H1 (cell line): ENCODE data around the gene PCNX4. TPM values are rescaled to one million over a fixed set of nuclear protein-coding genes. Genes with fewer than 3 reads are reported as not detected.

Experiments
- CHD7 ChIP-seq: fragments of 300-600 bp; sonication (generic); IDR thresholded peaks from 2 replicates; pipeline ENCODE4 v1.7.1; 2012; ENCODE audit warnings: low read length, moderate library complexity, mild to moderate bottlenecking, inconsistent platforms; ENCODE audit not compliant: insufficient replicate concordance
- polyA plus RNA-seq, 7 experiments: library from polyadenylated mRNA; depleted of rRNA in 3 of 7; stranded (reverse) in 5 of 7; unstranded in 2 of 7; fragments of >200 nt in 5 of 7; fragments of 200-250 nt in 2 of 7; gene quantifications; 1 replicate in 5 of 7; 2 replicates in 1 of 7; 4 replicates in 1 of 7; pipeline versions ENCODE4 v1.2.1 to v1.2.3, GENCODE V29; 2011 to 2013; ENCODE audit warnings: missing spikeins in 2 of 7, mixed read lengths in 2 of 7
- total RNA-seq: library from RNA; stranded (reverse); fragmentation: NEBNext Ultra II Directional; extraction: Animal tissue kit (Norgen Biotek cat#: 25700); gene quantifications from 2 replicates; pipeline ENCODE4 v1.2.1, GENCODE V29; 2021

PCNX4 gene
- total and polyA plus RNA-seq, 2 of the 8 experiments (the other 6 are each of a cell fraction or from before 2014, with no cell fraction given): 28.4 to 35.5 TPM

DNA sequence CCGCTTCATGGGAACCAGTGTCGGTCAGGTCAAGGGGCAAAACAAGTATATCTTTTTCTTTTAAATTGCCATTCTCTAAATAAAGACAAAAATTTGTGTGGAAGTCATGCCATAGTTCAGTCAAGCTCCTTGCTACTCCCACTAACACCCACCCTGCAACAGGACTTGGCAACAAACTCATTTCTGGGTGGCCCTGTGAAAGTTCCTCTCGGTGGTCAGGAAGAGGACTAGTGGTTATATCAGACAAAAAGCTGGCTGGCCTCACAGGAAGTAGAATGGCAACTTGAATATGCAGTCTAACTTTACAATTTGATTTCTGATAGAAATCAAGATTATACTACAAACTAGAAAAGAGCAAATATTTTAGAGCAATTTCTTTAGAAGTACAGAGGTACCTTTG, 62.3 kb downstream of the PCNX4 start (continued):
- TF ChIP-seq CHD7: no peak
